Hematopoietic multipotent progenitor cell treated with erythropoietin and hydrocortisone succinate and interleukin-3 and kit ligand, for 6 days (in vitro differentiated cells): Measurements from ENCODE around the gene CACNA1A.
"Not testable (repeated sequence)": the region's sequence is repeated elsewhere in the genome, so short reads cannot be mapped to it uniquely, and the experiment has no call there.

ENCODE experiments used
- DNase-seq: peaks from one replicate; pipeline ENCODE4 v3.0.0-alpha.2; 2015

CACNA1A gene

DNA sequence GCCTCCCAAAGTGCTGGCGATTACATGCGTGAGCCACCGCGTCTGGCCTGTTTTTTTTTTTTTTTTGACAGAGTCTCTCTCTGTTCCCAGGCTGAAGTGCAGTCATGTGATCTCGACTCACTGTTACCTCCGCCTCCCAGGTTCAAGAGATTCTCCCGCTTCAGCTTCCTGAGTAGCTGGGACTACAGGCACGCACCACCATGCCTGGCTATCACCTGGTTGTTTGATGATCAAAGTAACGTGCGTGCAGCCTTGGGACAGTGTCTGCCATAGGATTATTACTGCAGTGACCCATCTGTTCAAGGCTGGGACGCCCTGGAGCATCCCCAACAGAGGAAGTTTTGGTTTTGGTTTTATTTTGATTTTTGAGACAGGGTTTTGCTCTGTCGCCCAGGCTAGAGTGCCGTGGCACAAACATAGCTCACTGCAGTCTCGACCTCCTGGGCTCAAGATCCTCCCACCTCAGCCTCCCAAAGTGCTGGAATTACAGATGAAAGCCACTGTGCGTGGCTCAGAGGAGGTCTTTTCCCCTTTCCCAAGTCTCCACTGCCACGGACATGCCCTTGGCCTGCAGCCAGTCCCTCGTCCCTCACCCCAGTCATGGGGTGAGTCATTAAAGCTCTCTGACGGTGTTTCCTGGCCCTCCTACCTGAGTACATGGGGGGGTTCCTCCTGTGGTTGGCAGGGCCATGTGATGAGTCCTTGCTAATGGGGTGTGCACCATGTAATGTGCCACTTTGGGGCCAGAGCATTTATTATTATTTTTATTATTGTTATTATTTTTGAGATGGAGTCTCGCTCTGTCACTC, 290.5 kb downstream of the CACNA1A start:
- DNase-seq = no peak

DNA sequence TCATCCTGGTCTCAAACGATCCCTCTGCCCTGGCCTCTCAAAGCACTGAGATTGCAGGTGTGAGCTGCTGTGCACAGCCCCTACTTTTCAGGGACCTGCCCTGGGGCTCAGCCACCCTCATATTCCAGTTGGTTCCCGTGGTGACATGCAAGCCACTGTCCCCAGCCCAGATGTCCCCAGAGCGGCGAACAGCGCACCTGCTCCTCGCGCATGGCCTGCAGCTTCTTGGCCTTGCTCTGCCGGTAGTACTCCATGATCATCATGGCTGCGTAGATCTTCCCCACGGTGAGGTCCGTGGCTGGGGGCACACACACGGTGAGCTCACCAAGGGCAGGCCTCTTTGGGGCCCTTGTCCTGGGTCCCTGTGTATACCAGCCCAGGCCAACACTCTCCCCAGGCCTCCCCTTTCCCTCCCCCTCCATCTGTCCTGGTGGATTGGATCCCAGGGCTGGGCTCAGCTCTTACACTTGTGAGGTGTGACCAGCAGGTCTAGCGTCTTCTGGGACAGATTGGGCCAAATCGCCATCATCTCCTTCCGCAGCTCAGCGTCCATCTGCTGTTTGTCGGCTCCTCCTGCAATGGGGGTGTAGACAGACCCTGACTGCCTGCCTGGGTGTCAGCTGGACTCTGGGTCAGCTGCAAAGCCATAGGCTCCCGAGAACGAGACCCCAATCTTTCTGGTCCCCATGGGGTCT, 292.1 kb downstream of the CACNA1A start:
- DNase-seq = no peak

DNA sequence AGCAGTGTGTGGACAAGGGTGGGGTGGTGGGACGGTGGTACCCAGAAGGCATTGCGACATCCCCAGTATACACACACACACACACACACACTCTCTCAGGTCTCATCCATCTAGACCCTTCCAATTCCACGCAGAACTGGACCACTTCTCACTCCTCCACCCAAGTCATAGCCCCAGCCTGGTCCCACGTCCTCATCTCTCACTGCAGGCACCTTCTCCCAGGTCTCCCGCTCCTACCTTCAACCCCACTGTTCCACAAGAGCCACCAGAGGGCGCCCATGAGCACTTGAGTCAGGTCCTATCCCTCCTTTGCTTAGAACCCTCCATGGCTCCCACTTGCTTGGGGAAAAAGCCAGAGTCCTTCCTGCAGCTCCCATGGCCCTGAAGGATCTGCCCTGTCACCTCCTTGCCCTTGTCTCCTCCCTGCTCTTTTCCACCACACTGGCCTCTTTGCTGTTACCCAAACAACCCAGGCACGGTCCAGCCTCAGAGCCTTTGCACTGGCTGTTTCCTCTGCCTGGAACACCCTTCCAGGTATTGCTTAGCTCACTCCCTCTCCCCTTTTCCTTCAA, 293.4 kb downstream of the CACNA1A start:
- peak; percentile 89 for DNase-seq

DNA sequence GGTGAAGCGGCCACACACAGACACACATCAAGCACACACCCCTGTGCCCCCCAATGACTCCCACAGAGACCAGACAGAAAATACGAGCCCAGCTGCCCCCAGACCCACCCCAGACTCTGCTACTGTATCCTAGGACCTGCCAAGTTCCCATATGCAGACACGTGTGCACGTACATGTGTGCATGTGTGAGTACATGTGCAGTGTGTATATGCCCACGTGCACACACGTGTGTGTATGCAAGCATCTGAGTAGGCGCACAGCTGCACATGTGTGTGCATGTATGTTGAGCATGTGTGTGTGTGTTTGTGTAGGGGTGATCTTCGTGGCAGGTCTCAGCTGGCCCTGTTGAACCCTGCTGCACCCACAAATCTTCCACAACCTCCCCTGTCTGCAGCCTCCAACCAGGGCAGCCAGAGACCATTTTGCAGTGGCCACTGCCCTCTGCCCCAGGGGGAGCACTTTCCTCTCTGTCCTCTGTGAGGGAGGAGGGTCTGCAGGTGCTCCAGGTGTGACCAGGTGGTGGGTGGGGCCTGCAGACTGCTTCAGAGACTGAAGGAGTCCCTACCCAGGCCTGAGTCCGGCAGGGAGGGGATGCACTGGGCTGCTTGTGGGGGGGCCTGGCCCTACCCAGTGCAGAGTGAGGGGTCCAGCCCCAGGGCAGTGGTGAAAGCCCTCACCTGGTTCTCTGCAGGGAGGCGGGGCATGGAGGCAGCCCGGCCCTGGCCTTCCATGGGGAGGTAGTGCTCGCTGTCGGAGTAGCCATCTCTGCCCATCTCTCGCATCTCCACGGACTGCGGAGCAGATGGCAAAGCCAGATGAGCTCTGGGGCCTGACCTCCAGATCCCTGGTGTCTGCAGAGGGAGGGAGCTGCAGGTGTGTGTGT, 294.6 kb downstream of the CACNA1A start:
- no peak for DNase-seq

DNA sequence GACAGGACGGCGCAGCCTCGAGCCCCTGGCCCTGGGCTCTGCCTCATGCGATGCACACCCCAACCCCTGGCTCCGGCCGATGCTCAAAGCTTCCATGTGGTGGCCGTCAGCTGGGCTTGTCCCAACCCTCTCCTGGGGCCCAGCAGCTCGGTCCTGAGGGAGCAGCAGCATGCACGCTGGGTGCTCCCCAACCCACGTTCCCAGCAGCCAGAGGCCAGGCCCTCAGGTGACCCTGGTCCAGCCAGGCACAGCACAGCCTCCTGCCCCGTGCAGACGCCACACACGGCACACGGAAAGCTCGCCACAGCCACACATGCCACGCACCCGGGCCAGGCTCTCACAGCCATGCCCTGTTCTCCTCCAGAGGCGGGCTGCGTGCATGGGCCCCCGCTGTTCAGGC, 295.3 kb downstream of the CACNA1A start:
- DNase-seq = no peak

DNA sequence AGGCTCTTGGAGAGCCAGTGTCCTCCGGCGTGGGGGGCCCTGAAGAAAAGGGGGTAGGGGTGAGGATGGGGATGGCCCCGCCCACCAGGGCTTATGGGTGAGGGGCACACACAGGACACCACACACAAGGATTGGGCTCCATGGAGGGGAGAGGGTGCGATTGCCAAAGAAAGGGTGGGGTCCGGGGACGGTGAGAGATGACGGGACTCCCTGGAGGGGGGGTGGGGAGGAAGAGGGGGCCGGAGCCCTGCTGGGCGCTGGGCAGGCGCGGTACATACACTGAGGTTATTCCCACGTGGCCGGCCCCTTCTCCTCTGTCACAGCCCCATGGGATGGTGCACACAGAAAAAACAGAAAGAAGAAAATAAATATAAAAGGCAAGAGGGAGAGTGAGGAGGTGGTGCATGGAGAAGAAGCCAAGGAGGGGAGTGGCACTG, 295.9 kb downstream of the CACNA1A start:
- no peak for DNase-seq

DNA sequence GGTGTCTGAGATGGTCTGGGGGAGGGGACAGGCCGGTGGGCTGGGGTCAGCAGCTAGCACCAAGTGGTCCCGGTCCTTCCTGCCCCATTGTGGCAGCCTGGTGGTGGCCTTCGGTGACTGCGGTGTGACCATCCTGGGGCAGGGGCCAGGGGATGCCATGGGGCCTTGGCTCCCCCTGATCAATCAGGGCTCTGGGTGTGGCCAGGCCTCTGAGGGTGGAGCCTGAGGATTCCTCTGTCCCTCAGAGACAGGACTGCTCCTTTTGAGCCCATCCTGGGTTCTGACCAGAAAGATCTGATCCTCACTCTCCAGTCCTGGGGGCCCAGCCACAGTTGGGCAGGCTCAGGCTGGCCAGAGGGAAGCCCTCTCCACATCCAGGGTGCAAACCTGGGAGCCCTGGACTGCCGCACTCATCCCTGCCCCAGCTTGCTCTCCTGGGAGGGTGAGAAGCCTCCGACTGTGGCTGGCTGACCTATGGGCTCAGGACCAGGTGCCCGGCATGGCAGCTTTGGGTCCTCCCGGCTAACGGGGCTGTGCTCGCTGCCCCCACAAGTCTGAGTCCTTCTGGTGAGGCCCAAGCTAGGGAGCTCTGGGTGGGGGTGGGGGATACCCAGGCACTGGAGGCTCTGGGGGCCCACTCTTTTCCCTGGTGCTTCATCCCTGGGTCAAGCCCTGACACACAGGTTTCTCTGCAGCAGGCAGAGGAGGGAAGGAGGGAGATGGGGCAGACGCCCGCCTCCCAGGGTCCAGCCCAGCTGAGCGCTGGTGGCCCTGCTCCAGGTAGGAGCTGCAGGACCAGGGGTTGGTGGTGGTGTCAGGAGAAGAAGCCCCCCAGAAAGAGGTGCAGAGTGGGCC, 296.6 kb downstream of the CACNA1A start:
- no peak for DNase-seq

DNA sequence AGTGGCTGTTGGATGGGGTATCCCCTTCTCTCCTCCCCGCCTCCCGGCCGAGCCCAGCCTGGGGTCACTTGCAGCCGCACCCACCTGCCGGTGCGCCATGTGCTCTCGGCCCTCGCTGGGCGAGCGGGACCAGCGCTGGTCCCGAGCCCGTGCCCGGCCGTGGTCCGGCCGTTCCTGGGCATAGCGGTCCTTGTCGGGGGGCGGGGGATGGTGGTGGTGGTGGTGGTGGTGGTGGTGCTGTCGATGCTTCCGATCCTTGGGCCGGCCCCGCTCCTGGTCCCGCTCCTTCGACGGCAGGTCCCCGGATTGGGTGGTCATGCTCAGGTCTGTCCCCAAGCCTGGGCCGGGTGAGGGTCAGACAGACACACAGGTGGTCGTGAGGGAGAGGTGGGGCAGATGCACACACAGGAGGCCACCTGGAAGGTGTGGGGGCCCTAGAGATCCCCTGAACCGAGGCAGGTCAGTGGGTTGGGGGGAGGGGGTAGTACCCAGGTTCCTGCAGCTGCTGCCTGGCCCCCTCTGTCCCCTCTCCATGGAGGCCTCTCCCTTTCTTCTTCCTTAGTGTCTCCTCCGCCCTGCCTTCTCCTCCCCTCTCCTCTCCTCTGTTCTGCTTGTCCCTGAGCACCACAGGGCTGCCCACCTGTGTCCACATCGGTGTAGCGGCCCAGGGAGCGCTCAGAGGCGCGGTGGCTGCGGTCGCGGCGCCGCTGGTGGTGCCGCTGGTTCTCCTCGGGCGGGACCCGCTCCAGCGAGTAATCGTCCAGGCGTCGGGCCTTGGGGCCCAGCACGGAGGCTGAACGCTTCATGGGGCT, 297.4 kb downstream of the CACNA1A start:
- DNase-seq = no peak

DNA sequence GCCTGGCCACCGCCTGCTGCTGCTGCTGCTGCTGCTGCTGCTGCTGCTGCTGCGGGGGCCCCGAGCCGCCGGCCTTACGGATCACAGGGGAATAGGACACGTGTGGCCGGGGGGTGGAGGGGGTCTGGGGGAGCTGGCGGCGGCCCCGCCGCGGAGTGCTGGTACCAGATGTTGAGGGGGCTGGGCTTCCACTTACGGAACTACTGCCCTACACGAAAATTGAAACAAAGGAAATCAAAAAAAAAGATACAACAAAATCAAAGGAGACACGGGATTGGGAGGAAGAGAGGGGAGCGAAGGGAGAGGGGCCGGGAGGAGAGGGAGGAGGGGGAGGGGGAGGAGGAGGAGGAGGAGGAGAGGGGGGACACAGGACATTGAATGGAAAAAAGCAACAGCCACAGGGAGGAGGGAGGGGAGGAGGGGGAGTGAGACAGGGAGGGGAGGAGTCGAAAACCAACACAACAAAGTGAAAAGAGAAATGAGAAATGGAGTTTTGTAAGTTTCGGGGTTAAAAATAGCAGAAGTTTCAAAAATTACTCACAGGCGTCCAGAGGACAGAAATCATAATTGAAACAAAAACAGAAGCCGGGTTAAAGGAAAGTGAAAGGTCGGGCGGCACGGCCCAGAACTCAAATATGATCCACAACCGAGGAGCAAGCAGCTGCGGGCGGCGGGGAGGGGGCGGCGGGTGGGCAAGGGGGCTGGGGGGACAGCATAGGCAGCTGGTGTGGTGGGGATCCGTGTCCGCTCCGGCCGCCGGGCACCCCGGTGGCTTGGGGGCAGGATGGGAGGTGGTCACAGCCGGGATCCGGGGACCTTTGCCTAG, 298.2 kb downstream of the CACNA1A start:
- DNase-seq = peak; percentile 67

DNA sequence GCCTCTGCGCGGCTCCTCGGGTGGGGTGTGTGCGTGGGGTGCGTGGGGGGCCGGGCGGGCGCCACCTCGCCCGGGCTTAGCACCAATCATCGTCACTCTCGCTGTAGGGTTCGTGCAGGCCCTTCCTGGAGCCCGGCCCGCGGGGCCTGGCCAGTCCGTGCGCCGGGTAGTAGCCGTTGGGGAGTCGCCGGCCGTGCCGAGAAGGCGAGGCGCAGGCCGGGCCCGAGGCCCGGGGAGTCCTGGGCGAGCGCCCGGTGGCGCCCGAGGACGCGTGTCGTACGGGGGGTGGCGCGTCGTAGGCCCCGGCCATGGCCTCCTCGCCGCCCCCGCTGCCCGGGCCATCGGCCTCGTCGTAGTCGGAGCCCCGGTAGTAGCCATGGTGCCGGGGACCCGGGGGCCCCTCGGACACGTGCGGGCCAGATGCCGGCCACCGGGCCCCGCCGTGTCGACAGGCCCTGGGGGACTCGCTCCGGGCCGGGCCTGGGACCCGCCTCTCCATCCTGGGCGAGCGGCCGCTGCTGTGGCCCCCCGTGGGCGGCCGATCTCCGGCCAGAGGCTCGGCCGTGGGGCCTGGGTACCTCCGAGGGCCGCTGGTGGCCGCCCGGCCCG, 298.9 kb downstream of the CACNA1A start:
- no peak for DNase-seq

DNA sequence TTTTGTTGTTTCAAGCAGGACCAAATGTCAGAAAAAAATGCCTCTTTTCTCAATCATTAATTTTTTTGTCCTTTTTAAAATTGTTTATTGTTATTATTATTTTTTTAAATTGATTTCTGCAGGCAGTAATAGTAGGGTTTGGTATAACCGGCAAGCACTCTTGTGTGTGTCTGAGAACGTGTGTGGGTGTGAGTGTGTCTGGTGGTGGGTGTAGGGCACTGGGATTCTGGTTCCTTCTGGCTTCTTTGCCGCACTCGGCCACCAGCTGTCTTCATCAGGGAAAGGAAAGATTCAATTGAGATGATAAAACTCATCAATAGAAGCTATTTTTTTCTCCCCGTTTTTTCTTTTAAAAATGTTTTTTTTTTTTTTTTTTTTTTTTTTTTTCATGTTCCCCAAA, 299.7 kb downstream of the CACNA1A start:
- DNase-seq = no peak

DNA sequence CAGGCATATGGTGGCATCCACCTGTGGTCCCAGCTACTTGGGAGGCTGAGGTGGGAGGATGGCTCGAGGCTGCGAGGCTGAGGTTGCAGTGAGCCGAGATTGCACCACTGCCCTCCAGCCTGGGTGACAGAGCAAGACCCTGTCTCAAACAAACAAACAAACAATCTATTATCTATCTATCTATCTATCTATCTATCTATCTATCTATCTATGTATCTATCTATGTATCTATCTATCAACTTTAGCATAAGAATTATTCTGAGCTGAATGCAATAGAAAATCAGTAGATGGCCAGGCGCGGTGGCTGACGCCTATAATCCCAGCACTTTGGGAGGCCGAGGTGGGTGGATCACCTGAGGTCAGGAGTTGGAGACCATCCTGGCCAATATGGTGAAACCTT, 304.2 kb downstream of the CACNA1A start:
- DNase-seq = not testable (repeated sequence)

DNA sequence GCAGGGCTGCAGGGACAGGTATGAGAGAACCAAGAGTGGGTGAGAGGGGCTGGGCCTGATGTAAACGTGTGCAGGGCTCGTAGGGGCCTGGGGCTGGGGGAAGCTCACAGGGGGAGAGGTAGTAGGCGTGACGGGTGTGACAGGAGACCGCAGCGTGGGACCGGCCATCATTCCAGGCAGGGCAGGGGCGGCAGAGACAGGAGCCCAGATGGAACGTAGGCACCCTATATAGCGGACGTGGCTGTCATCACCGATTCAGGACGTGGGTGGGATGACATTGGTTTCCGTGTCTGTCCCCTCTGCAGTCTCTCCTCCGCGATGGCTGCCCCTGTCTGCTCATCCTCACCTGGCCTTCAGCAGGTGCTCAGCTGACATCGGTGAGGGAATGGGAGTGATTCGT, 307.6 kb downstream of the CACNA1A start:
- no peak for DNase-seq

DNA sequence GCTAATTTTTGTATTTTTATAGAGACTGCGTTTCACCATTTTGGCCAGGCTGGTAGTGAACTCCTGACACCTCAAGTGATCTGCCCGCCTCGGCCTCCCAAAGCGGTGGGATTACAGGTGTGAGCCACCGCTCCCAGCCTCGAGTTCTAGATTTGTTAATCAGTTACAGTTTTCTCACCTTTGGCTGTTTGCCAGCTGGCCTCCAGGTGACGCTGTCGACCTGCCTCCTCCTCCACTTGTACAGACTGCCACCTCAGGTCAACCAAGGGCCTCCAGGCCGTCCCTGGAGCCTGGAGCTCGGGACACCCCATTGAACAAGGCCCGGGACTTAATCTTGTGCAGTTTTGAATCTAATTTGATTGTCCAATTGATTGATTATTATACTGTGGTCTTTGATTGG, 310.6 kb downstream of the CACNA1A start:
- no peak for DNase-seq

DNA sequence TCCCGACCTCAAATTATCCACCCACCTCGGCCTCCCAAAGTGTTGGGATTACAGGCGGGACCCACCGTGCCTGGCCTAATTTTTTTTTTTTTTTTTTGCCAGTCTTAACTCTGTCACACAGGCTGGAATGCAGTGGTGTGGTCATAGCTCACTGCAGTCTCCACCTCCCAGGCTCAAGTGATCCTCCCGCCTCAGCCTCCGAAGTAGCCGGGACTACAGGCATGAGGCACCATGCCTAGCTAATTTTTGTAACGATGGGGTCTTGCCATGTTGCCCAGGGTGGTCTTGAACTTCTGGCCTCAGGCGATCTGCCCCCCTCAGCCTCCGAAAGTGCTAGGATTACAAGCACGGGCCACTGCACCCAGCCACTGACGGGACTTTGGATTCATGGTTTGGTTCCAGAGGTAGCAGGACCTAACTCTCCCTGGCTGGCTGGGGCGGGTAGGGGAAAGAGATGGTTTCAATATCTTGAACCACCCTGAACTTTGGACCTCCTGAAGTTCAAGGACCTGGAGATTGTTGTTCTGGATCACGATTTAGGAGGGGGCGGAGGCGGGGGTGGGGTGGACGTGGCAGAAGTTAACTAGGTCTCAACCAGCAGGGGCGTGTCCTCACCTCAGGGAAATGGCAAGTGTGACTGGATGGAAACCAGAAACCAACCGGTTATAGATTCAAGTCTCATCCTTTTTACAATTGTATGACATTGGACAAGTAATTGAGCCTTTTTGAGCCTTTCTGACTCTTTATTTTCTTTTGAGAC, 315.3 kb downstream of the CACNA1A start:
- no peak for DNase-seq

DNA sequence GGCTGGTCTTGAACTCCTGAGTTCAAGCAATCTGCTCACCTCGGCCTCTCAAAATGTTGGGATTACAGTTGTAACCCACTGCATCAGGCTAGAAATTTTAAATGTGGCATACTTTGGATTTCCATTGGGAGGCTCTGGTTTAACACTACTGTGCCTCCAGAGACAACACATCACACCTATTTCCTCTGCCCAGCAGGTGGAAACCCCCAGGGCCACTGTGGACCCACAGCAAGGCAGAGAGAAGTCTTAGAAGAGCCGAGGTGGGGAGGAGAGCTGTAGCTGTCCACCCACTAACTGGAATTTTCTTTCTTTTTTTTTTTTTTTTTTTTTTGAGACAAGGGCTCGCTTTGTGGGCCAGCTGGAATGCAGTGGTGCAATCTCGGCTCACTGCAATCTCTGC, 316.7 kb downstream of the CACNA1A start:
- no peak for DNase-seq

DNA sequence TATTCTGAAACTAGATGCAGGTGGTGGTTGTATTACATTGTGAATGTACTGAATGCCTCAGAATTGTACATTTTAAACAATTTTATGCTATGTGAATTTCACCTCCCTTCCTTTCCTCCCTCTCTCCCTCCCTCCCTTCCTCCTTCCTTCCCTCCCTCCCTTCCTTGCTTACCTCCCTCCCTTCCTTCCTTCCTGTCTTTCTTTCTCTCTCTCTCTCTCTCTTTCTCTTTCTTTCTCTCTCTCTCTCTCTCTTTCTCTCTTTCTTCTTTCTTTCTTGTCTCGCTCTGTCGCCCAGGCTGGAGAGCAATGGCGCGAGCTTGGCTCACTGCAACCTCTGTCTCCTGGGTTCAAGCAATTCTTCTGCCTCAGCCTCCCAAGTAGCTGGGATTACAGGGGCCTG, 318.9 kb downstream of the CACNA1A start:
- no peak for DNase-seq

DNA sequence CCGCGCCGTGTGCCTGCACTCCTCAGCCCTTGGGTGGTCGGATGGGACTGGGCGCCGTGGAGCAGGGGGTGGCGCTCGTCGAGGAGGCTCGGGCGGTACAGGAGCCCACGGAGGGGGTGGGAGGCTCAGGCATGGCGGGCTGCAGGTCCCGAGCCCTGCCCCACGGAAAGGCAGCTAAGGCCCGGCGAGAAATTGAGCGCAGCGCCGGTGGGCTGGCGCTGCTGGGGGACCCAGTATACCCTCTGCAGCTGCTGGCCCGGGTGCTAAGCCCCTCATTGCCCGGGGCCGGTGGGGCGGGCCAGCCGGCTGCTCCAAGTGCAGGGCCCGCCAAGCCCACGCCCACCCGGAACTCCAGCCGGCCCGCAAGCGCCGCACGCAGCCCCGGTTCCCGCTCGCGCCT, 319.6 kb downstream of the CACNA1A start:
- not testable (repeated sequence) for DNase-seq
